Measurements from ENCODE around the gene ATXN7L2.
"Not testable (repeated sequence)": the region's sequence is repeated elsewhere in the genome, so short reads cannot be mapped to it uniquely, and the experiment has no call there.

ATXN7L2 gene

GRCh38 chr1:109483672-109484518 lies at the start of gene ATXN7L2:
Gene ATXN7L2, plus strand, starts transcription at chr1:109483905. Its CDS starts 49 bp downstream, at chr1:109483954.
- DNase-seq: peak; percentile 91

- no peak for DNase-seq
Measured at GRCh38 chr1:109434484-109434883, 49.2 kb upstream of the ATXN7L2 start.

GRCh38 chr1:109438798-109439297 lies 44.9 kb upstream of the ATXN7L2 start:
- no peak for DNase-seq

- DNase-seq: no peak
Measured at GRCh38 chr1:109441069-109441468, 42.6 kb upstream of the ATXN7L2 start.

GRCh38 chr1:109443476-109443875 lies 40.2 kb upstream of the ATXN7L2 start:
- no peak for DNase-seq

- DNase-seq: no peak
Measured at GRCh38 chr1:109444346-109444745, 39.4 kb upstream of the ATXN7L2 start.

- not testable (repeated sequence) for DNase-seq
Measured at GRCh38 chr1:109445949-109446695, 37.6 kb upstream of the ATXN7L2 start.

GRCh38 chr1:109447524-109447923 lies 36.2 kb upstream of the ATXN7L2 start:
- DNase-seq: no peak

GRCh38 chr1:109454497-109455133 lies 29.1 kb upstream of the ATXN7L2 start:
- DNase-seq: no peak

GRCh38 chr1:109457819-109458218 lies 25.9 kb upstream of the ATXN7L2 start:
- DNase-seq: no peak

- DNase-seq: peak; percentile 29
Measured at GRCh38 chr1:109466125-109466451, 17.6 kb upstream of the ATXN7L2 start.

GRCh38 chr1:109466452-109467300 lies 17.0 kb upstream of the ATXN7L2 start, which contains the start of gene SYPL2:
Gene SYPL2, plus strand, starts transcription at chr1:109466546. Its CDS starts 298 bp downstream, at chr1:109466844.
- peak; percentile 52 for DNase-seq

GRCh38 chr1:109467301-109467777 lies 16.4 kb upstream of the ATXN7L2 start:
- DNase-seq: no peak

GRCh38 chr1:109468061-109468460 lies 15.6 kb upstream of the ATXN7L2 start:
- no peak for DNase-seq

- DNase-seq: no peak
Measured at GRCh38 chr1:109468903-109469302, 14.8 kb upstream of the ATXN7L2 start.

- no peak for DNase-seq
Measured at GRCh38 chr1:109470245-109470644, 13.5 kb upstream of the ATXN7L2 start.

GRCh38 chr1:109472779-109473178 lies 10.9 kb upstream of the ATXN7L2 start:
- DNase-seq: no peak

GRCh38 chr1:109473284-109474057 lies 10.2 kb upstream of the ATXN7L2 start:
- not testable (repeated sequence) for DNase-seq

- DNase-seq: no peak
Measured at GRCh38 chr1:109474697-109475096, 9.0 kb upstream of the ATXN7L2 start.

- no peak for DNase-seq
Measured at GRCh38 chr1:109475261-109475660, 8.4 kb upstream of the ATXN7L2 start.

- DNase-seq: no peak
Measured at GRCh38 chr1:109476825-109477224, 6.9 kb upstream of the ATXN7L2 start.
